Sciatic nerve (tissue), 2 donors: ENCODE data around the gene MEI1. TPM values are rescaled to one million over a fixed set of nuclear protein-coding genes. Genes with fewer than 3 reads are reported as not detected.
"Not testable (repeated sequence)": the region's sequence is repeated elsewhere in the genome, so short reads cannot be mapped to it uniquely, and the experiment has no call there.

Experiments used
- ATAC-seq: fragments of 200-7000 bp; cut with Tn5 transposase; one replicate; pipeline ENCODE4 v1.9.1; 2020; ENCODE audit warnings: mild to moderate bottlenecking, moderate library complexity
- DNase-seq: peaks from one replicate; pipeline ENCODE4 v3.0.0-alpha.2; 2020; ENCODE audit warnings: low spot score
- intact Hi-C: fragments of 100-400 bp; cut with DNase I; formaldehyde crosslinking; loops from one replicate; pipeline ENCODE4 v1.14.2; 2022
- total RNA-seq: library from RNA; stranded (reverse); fragmentation: NEBNext Ultra II Directional; extraction: Animal tissue kit (Norgen Biotek cat#: 25700); gene quantifications from one replicate; pipeline ENCODE4 v1.2.1, GENCODE V29; 2021
- donor health status: DM: no; HTN: no; CAD: no.
- donor health status: DM: no; HTN: no; CAD: no.

MEI1 gene
- total RNA-seq, 1 donor from 2014 or later = 2.9 TPM

DNA sequence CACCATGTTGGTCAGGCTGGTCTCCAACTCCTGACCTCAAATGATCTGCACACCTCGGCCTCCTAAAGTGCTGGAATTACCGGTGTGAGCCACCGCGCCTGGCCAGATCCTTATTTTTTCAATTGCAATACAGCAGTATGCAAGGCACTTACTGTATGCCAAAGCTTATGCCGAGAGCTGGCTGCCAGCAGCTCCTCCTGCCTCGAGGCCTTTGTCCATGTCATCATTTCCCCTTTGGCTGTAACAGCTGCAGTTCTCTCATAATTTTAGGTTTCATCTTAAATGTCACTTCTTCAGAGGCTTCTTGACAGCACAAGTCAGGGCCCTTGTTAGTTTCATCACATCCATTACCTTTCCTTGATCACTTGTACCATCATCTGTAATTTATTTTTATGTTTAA, 132.1 kb downstream of the MEI1 start:
- ATAC-seq (no peak), DNase-seq (no peak)
- intact Hi-C loops = no loop called here

DNA sequence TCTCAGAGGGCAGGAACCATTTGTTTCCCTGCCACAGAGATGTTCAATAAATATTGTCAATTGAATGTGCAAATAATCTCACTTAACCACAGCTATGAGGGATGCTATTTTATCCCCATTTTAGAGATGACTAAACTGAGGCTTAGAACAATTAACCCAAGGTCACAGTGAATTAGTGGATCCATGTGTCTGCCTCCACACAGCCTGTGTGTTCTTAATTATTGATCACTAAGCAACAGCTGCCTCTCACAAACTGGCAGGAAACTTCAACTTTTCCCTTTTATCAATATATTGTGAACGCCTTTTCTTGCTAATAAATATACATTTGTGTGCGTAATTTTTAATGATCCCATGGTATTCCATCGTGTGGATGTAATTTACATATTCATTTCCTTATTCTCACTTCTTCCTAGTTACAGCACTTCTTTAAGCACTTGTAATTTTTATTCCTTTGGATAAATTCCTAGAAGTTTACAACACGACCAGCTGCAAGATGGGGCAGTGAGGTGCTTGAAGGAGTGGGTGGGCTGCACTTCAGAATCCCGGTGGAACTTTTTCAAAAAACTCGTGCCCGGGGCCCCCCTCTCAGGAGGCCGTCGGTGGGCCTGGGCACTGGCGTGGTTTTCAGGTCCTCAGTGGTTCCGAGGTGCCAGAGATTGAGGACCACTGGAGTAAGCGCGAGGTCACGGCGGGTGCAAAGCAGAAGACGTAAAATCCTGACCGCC, 132.7 kb downstream of the MEI1 start:
- DNase-seq (no peak), ATAC-seq (no peak)
- intact Hi-C loops = no loop called here

DNA sequence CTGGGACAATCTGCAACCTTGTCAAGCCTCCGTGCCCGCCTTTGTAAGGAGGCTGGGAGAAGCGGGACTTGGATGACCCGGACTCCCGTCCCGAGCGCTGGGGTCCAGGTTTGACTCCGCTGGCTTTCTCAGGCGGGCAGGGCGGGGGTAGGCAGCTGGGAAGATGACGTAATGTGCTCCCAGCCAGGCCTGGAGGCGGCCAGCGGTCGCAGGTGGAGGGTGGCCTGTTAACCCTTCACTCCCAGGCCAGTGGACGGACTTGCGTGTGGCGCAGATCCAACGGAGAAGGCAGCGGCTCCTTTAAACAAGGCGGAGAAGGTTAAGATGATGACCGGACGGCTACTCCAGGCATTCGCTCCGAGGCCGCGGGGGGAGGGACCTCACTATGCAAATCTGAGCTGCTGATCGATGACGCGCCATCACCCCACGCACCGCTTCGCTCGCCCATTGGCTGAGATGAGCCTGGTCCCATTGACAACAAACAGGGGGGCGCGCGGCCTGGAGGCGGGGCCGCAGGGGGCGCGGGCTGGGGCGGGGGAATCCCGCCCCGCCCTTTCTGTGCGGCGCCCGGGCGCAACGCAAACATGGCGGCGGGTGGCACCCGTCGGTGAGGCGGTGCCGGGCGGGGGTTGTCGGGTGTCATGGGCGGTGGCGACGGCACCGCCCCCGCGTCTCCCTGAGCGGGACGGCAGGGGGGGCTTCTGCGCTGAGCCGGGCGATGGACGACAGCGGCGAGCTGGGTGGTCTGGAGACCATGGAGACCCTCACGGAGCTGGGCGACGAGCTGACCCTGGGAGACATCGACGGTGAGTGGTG, 133.5 kb downstream of the MEI1 start, which contains the start of gene SREBF2:
TSS of gene SREBF2 (plus strand) at position 553 of the 816 bp plus-strand sequence. CDS start at position 719, 166 bp downstream.
- ATAC-seq (peak; percentile 98), DNase-seq (peak; percentile 100)
- intact Hi-C loops = no loop called here

DNA sequence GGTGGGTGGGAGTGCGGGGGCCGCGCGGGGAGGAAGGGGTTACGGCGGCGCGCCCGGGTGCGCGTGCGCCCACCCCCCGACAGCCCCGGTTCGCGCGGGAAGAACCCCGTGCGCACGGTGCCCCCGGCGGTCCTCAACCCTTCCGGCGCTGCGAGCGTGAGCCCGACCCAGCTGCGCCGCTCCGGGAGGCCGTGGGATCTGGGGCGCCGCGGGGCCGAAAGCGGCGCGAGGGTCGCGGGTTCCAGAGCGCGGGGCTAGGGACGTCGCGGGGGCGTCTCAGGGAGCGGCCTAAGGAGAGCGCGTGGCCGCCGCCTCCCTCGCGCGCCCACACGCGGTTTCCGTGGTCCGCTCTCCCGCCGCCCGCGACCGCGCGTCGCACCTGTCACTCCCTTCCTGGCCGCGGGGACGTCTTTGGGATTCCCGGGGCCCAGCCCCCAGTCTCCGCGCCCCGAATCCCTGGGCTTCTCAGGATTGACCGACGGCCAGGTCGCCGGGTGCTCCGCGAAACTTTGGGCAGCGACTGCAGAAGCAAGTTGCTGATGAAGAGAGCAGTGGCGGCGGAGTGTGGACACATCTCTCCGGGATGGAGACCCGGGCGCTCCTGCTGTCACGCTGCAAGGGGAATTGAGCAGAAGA, 134.2 kb downstream of the MEI1 start:
- no peak for ATAC-seq
- peak; percentile 78 for DNase-seq
- intact Hi-C loops = no loop called here

DNA sequence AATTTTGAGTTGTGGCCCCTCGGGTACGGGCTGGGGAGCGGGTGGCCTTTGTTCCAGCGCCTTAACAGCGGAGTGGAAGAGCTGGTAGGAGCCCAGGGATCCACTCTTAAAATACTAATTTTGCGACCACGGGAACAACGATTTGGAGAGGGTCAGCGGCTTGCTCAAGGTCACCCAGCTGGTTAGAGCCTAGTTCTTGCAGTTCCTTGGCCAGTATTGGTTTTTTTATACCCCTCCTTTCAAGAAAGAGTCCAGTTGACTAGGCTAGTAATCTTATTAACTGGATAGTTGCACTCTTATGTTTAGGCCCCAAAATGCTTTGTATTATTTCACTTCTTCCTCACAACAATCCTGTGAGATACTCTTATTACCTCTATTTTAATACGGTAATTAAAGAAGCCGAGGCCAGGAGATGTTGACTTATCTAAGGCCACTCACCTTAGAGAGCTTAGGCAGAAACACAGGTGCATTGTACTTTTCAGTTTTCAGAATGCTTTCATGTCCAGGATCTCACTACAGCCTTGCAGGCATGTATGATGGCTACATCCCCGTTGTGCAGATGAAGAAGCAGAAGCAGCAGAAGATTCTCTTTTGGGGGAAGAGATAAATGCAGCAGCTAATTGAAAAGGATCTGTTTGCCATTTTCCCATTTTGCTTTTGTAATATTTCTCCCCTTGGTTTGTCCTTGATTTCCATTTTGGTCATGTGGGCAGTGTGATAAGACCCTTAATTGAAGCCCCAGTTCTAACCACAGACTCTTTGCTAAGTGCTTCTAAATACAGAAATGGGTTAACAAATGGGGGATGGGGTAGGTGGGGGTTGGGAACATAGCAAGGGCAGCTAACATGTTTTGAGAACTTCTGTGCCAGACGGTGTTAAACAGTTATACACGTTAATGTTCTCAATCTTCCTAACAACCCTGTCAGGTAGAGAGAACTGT, 135.0 kb downstream of the MEI1 start:
- no peak for DNase-seq
- intact Hi-C loops = no loop called here
- no peak for ATAC-seq

DNA sequence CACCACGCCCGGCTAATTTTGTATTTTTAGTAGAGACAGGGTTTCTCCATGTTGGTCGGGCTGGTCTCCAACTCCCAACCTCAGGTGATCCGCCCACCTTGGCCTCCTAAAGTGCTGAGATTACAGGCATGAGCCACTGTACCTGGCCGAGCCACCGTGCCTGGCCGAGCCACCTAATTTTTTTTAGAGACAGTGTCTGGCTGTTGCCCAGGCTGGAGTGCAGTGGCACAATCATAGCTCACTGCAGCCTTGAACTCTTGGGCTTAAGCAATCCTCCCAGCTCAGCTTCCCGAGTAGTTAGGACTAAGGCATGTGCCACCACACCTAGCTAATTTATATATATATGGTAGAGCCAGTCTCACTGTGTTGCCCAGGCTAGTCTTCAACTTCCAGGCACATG, 136.2 kb downstream of the MEI1 start:
- intact Hi-C loops, DNase-seq, ATAC-seq: not testable (repeated sequence)

DNA sequence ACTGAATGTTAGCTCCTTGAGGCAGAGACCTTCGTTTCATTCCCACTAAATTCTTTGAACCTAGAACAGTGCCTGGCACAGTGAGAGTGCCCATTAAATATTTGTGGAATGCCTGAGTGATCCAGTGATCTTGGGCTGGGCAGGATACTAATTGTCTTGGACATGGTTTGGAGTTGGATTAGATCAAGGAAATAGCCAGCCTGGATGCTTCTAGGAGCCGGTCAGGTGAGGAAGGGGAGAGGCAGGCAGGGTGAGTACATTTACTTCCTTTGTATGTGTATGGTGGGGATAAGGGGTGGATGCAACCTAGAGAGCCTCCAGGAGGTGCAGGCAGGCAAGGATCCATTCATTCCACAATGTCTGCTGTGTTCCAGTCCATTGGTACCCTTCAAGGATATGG, 137.2 kb downstream of the MEI1 start:
- DNase-seq (no peak), ATAC-seq (no peak)

DNA sequence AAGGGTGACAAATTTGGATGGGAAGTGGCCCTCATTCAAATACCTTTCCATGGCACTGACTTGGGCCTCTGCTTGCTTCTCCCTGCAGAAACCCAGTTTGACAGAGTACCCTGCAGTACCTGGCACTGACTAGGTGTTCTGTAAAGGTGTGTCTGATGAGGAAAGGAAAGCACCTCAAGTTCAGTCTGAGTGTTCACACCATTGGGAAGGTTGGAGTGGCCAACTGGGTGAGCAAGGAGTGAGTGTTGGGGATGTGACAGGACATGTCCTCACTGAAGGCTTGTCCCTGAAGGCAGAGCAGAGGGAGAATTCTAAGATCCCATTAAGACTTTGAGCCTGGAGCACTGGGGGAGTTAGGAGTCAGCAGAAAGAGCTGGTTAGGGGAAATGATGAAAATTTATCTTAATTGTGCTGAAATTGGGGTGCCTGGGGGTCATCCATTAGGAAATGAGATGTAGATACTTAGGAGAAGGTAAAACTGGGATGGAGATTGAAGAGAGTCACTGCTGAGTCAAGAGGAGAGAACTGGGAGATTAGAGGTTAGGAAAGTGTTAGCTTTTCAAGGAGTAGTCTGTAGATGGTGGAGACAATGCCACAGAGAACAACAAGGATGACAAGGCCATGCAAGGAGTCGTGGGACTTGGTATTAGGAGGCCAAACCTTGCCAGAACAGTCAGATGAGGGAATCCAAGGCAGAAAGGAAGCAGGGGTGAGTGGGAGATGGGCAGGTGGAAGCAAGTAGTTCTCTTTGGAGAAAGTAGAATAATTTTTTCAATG, 139.7 kb downstream of the MEI1 start:
- DNase-seq (no peak), ATAC-seq (no peak)
- intact Hi-C loops = no loop called here

More for the DNA sequence above, 137.2 kb downstream of the MEI1 start:
- intact Hi-C loops = no loop called here

DNA sequence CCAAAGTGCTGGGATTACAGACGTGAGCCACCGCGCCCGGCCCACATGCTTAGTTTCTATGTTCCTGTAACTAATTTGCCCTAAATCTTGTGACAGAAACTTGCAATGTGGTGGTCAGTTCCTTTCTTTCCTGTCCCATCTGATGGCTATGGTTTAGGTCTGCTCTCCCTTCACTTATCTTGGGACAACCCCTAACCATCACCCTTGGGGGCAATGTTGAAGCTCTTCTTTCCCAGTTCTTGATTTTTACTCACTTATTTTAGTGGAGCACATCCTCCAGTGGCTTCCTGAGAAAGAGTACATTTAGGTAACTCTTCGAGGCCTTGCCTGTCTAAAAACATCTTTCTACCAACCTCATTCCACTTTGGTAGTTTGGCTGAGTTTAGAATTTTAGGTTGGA, 140.9 kb downstream of the MEI1 start:
- DNase-seq (no peak), ATAC-seq (no peak)
- intact Hi-C loops = no loop called here

DNA sequence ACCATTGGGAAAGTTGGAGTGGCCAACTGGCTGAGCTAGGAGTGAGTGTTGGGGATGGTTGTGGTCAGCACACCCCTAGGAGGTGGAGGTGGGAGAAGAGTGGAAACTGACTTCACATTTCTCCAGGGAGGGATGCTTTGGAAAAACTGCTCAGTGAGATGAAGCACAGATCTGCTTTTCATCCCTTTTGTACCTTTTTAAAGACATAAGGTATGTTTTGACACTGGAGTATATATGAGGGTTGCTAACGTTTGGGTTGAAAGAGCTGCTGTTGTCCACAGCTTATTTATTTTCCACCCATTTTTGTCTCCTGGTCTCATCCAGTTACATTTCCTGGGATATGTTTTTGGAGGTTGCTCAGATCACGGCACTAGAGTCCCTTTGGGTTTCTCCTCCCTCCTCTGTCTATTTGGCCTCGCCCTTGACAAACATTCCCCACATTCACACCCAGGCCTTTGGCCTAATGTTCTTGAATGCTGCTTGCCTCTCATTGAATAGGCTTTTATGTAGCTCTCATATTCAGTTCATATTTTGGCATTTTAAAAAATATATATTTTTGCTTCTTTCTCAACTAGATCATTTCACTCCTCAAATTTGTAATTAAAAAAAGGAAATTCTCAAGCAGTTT, 141.9 kb downstream of the MEI1 start:
- DNase-seq (no peak), ATAC-seq (peak; percentile 92)
- intact Hi-C loops = no loop called here

DNA sequence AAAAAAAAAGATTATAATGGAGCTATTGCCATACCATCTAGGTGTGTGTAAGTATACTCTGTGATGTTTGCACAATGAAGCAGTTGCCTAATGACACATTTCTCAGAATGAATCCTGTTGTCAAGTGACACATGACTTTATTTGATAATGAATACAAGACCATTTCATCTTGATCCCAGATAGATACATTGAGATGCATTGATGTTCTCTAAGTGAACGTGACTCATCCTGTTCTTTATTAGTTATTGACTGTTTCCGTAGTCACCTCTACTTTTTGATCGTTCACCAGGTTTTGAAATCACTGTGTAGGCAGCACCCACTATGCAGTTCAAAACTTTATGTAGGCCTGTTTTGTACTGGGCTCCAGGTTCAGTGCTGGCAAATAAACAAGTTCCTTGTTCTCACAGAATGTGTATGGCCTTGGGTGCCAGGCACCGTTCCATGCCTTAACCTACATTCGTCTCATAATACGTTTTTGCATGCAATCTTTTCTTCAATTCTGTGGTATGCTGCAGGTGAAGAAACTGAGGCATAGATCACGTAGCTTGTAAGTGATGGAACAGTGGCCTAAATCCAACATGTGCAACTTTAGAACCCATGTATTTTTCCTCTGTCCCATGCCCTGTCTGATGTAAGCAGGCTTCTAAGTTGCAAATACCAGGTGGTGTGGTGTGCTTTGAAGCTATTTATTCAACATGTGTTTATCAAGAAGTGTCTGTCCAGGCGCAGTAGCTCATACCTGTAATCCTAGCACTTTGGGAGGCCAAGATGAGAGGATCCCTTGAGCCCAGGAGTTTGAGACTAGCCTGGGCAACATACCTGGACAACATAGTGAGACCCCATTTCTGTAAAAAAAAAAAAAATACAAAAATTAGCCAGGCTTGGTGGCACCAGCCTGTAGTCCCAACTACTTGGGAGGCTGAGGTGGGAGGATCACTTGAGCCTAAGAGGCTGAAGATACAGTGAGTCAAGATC, 144.0 kb downstream of the MEI1 start:
- ATAC-seq (no peak), DNase-seq (no peak)
- intact Hi-C loops = no loop called here

DNA sequence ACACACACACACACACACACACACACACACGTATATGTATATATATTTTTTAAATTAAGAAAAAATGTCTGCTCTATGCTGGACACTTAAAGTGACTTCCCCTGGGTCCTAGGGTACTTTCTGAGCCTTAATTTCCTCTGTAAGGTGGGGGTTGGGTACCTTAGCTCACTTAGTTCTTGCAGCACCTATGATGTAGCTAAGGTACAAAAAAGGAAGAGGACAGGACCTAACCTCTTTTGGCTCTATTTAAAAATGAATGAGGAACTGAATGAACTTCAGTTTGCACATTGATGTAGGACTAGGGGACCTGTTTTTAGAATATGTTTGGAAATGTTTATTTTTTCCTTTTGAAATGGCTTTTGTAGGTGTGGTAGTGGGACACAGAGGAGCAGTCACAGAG, 144.7 kb downstream of the MEI1 start:
- intact Hi-C loops = no loop called here
- ATAC-seq (no peak), DNase-seq (no peak)

DNA sequence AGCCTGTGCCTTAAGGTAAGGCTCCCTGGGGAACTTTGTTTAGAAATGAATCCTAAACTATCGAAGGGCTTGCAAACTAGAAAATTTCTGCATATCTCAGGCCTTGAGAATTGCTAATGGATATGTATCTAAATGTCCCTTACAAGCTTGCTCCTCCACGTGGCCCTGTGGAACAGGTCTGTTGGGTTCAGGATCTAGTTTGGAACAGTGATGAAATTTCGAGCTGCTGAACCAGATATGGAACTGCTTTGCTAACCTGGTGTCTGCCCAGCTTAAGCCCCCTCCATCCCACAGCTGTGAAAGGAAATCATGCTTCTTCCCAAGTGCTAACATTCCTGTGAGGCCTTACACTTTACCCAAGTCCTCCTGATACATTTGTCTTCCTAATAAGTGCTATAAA, 145.2 kb downstream of the MEI1 start:
- ATAC-seq (no peak), DNase-seq (no peak)
- intact Hi-C loops = no loop called here

DNA sequence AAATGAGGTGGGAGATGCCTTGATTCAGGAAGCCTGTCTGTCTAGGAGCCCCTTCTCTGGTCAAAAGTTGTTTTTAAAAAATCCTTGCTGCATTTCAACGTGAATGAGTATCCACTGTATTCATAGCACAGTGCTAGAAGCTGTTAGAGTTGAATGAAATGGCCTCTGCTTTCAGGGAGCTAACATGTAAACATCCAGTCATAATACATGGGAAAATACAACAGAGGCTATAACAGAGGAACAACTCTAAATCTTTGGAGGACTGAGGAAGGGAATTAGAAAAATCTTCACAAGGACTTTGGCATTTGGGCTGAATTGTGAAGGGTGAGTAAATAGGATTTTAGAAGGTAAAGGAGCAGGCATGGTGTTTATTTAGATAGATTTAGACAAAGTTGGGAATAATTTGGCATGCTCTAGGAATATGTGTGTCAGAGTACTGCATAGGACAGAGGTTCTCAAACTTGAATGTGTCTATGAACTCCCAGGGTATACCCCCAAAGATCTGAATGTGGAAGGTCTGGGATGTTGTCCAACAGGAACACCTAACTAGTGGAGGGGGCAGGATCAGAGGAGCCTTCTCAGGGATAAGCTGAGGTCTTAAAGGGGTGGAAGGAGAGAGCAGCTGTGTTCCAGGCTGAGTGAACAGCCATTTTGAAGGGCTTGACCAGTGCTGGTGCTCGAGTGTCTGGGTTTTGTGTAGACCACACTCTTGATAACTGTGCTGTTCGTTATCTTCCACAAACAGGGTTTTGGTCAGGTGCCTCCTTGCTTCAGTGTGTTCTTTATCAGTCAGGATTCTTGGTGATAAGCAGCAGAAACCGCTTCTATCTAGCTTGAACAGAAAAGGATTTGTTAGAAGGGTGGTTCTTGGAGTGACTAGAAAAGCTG, 146.3 kb downstream of the MEI1 start:
- ATAC-seq = no peak

DNA sequence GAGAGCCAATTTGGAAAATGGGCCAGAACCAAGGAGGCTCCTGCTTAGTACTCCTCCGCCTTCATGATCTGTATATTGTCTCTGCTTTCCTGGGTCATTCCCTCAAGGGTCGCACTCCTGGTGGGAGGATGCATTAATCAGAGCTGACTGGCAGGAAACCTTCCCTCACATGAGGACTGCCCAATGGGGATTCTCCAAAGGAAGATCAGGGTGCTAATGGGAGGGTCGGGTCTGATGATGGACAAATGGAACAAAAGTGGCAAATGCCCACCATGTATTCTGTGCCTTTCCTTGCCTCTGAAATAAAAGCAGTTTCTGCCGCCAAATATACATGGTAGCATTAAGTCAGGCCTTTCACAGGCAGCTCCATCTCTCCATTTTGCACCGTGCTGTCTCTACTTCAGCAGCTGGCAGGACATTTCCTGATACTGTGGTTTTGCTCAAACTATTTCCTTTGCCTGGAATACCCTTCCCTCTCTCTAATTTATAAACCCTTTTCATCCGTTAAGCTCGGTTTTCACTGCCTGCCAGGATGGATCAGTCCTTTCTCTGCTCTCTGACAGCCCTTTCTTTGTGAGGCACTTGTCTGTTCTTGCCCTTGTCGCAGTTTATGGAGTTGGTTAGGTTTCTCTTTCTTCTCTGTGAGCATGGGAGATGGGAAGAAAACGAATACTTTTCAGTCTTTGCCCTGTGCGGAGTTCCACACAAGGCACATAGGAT, 147.1 kb downstream of the MEI1 start:
- DNase-seq (no peak), ATAC-seq (no peak)
- intact Hi-C loops = loop anchor here (5.0 kb wide), 1 partner anchor 609 kb away; no protein-coding TSS in a partner anchor

More for the DNA sequence above, 146.3 kb downstream of the MEI1 start:
- DNase-seq = no peak
- intact Hi-C loops = loop anchor here (5.0 kb wide), 1 partner anchor 608 kb away; no protein-coding TSS in a partner anchor
